ENCODE results near the gene RSRC2. TPM values are rescaled to one million over a fixed set of nuclear protein-coding genes. Genes with fewer than 3 reads are reported as not detected.
"Not testable (repeated sequence)": the region's sequence is repeated elsewhere in the genome, so short reads cannot be mapped to it uniquely, and the experiment has no call there.

RSRC2 gene
- polyA plus RNA-seq, 3 donors = 25.1 to 42.0 (median 40.5) TPM

DNA sequence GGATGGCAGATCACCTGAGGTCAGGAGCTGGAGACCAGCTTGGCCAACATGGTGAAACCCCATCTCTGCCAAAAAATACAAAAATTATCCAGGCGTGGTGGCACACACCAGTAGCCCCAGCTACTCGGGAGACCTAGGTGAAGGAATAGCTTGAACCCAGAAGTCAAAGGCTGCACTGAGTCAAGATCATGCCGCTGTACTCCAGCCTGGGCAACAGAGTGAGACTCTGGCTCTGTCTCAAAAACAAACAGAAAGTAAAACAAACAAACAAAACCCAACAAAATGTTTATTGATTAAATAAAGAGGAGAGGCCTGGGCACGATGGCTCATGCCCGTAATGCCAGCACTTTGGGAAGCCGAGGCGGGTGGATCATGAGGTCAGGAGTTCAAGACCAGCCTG, 31.5 kb downstream of the RSRC2 start:
- no peak overlapping the region for H3K27ac ChIP-seq (ENCODE audit: low read depth, low read length)
- WGBS, 3 donors = 91 to 95% (median 92%) methylated on average over 7 of the region's 7 CpGs

DNA sequence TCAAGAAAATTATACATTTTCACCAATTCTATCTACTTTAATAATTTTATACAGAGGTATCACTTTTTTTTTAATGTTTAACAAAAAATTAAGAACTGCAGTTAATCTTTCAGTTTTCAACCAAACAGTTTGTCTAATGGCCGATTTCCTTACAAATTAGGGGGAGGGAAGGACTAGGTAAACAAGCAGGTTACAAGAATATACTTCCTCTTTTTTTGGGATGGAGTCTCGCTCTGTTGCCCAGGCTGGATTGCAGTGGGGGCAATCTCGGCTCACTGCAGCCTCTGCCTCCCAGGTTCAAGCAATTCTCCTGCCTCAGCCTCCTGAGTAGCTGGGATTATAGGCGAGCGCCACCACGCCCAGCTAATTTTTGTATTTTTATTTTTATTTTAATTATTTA, 33.5 kb downstream of the RSRC2 start:
- WGBS, 3 donors = 77 to 85% (median 78%) methylated on average over 6 of the region's 6 CpGs
- H3K27ac ChIP-seq (ENCODE audit: low read depth, low read length) = not testable (repeated sequence)

DNA sequence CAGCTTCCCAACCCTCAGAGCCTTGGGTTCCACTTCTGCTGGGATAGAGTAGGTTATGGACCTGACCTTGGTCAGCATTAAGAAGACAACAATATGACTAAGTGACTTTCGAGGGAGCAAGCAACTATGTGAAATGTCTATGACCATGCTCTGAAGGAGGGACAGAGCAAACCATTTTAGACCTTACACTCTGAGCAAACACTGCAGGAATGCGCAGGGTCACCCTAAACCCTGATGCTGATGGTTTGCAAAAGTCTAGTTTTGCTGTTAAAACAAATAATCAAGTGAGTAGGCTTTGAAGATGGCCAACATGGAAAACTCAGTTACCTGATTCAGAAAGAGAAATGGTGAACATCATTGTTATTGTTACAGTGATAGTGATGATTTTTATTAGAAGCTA, 34.7 kb downstream of the RSRC2 start:
- 85 to 100% (median 98%) methylated on average over 2 of the region's 2 CpGs for WGBS, 3 donors
- H3K27ac ChIP-seq (ENCODE audit: low read depth, low read length) = no peak overlapping the region

DNA sequence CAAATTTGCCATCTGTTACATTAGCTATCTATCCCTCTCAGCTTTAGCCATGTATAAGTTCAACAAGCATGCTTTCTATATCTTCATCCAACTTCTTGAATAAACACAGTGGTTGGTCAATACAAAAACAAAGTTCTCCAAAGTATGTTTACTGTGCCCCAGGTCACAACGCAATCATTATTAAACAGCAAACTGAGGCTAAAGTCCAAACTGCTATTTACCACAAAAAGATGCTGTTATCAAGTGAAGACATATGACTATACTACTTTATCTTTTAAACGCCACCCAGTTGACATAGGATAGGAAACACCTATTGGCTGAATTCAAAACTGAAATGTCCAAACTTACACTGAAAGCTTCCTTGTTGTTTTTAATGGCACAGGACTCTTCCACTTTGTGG, 37.7 kb downstream of the RSRC2 start:
- 49 to 96% (median 90%) methylated on average over 2 of the region's 2 CpGs for WGBS, 3 donors

DNA sequence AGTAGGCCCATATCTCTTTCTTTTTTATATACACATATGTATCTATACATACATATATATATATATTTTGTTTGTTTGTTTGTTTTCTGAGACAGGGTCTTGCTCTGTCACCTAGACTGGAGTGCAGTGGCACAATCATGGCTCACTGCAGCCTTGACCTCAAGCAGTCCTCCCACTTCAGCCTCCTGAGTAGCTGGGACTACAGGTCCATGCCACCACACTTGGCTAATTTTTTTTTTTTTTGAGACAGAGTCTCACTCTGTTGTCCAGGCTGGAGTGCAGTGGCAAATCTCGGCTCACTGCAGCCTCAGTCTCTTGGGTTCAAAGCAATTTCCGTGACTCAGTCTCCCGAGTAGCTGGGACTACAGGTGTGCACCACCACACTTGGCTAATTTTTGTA, 38.9 kb downstream of the RSRC2 start:
- WGBS, 3 donors = 93 to 100% (median 98%) methylated on average over 3 of the region's 3 CpGs
- H3K27ac ChIP-seq (ENCODE audit: low read depth, low read length) = not testable (repeated sequence)

More for the DNA sequence above, 37.7 kb downstream of the RSRC2 start:
- no peak overlapping the region for H3K27ac ChIP-seq (ENCODE audit: low read depth, low read length)

DNA sequence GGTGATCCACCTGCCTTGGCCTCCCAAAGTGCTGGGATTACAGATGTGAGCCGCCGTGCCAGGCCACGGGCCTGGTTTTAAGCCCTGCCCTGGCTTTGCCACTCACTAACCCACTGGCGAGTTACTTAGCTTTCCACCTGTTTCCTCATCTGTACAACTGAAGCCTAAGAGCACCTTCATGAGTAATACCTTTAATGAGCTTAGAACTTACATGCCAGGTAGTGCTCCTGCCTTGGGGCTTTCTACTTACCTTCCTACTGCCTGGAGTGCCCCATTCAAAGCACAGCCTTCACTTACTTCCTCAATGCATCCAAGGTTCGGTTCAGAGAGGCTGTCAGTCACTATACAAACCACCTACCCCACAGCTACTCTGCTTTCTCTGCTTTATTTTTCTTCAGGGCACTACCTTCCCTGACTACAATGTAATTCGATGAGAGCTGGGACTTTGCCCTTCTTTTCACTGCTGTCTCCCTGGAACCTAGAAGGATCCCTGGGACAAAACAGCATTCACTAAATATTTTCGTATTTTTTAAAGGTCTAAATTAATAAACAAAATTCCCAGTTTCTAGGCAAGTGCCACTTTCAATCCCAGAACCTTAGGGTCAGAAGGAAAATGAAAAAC, 39.8 kb downstream of the RSRC2 start:
- no peak overlapping the region for H3K27ac ChIP-seq (ENCODE audit: low read depth, low read length)
- 95 to 97% (median 97%) methylated on average over 7 of the region's 7 CpGs for WGBS, 3 donors

DNA sequence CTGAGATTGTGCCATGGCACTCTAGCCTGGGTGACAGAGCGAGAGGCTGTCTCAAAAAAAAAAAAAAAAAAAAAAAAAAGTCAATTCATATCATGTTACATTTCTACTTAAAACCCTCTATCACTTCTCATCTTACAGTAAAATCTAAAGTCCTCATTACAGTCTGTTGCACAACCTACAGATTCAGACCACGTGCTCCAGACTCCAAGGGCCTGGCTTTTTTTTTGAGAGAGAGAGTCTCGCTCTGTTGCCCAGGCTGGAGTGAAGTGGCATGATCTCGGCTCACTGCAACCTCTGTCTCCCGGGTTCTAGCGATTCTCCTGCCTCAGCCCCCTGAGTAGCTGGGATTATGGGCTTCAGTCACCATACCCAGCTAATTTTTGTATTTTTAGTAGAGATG, 40.4 kb downstream of the RSRC2 start:
- WGBS, 3 donors = 92 to 96% (median 96%) methylated on average over 6 of the region's 6 CpGs
- H3K27ac ChIP-seq (ENCODE audit: low read depth, low read length) = not testable (repeated sequence)

DNA sequence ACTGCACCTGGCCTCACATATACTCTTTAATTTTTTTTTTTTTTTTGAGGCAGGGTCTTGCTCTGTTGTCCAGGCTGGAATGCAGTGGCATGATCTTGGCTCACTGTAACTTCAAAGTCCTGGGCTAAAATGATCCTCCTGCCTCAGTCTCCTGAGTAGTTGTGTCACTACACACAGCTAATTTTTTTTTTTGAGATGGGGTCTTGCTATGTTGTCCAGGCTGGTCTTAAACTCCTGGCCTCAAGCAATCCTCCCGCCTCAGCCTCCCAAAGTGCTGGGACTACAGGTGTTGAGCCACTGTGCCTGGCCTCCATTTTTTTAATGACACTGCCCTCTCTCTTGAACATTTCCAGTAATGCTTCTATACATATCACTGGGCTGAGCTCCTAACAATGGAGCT, 42.4 kb downstream of the RSRC2 start:
- WGBS, 3 donors = 89 to 100% (median 100%) methylated on average over 1 of the region's 1 CpG
- H3K27ac ChIP-seq (ENCODE audit: low read depth, low read length) = not testable (repeated sequence)

DNA sequence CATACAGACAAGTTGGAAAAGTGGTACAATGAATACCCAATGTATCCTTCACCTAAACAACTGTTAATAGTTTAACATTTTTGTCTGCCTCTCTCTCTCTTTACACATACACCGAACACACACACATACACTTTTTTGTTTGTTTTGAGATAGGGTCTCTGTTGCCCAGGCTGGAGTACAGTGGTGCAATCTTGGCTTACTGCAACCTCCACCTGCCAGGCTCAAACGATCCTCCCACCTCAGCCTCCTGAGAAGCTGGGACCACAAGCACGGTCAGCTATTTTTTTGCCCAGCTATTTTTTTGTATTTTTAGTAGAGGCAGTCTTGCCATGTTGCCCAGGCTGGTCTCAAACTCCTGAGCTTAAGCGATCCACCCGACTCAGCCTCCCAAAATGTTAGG, 42.8 kb downstream of the RSRC2 start:
- WGBS, 3 donors = 70 to 94% (median 94%) methylated on average over 5 of the region's 5 CpGs
- no peak overlapping the region for H3K27ac ChIP-seq (ENCODE audit: low read depth, low read length)

DNA sequence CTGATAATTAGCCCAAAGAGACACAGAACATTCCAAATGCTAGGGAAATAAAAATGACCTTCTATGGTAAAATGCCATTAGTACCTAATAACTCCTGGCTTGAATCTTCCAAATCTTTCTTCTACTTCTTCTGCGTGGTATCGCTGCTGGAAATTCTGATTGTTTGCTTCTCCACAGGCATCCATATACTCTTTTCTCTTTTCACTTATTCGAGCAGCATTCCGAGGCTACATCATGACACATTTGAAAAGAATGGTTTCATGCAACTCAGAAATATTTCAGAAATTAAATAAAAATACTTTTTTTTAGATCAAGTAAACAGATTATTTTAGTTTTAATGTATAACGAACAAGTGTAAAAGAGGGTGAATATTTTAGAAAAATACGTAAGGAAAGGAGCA, 44.9 kb downstream of the RSRC2 start:
- 95 to 97% (median 96%) methylated on average over 6 of the region's 6 CpGs for WGBS, 3 donors
- H3K27ac ChIP-seq (ENCODE audit: low read depth, low read length) = no peak overlapping the region

DNA sequence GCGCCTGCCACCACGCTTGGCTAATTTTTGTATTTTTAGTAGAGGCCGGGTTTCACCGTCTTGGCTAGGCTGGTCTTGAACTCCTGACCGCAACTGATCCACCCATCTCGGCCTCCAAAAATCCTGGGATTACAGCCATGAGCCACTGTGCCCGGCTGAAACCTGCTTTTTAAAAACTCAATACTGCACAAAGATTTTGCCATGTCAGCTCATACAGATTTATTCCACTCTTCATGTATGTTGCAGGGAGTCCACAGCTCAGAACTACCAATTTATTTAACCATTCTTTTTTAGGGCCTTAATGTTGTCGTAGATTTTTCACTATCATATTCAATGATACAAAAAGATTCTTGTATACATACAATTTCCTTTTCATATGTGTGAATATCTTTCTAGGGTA, 46.0 kb downstream of the RSRC2 start:
- H3K27ac ChIP-seq (ENCODE audit: low read depth, low read length) = no peak overlapping the region
- 97 to 98% (median 97%) methylated on average over 8 of the region's 8 CpGs for WGBS, 3 donors

DNA sequence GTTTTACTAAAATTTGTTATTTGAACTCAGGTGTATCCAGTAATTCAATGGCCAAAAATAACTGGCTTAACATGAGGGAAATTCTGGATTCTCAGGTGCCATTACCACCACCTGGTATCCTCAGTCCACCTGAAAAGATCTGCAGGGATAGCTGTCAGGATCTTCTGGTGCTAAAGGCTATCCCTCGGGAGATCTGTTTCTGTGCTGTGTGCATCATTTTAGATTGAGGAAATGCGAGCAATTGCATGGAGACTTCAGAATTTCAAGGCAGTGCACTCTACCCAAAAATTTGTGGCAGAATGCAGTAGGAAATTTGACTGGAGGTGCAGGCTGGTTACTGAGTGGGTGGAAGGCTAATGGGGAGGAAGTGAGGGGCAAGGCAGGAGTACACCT, 52.4 kb downstream of the RSRC2 start:
- no peak overlapping the region for H3K27ac ChIP-seq (ENCODE audit: low read depth, low read length)
- WGBS, 3 donors = 89 to 92% (median 91%) methylated on average over 2 of the region's 2 CpGs

DNA sequence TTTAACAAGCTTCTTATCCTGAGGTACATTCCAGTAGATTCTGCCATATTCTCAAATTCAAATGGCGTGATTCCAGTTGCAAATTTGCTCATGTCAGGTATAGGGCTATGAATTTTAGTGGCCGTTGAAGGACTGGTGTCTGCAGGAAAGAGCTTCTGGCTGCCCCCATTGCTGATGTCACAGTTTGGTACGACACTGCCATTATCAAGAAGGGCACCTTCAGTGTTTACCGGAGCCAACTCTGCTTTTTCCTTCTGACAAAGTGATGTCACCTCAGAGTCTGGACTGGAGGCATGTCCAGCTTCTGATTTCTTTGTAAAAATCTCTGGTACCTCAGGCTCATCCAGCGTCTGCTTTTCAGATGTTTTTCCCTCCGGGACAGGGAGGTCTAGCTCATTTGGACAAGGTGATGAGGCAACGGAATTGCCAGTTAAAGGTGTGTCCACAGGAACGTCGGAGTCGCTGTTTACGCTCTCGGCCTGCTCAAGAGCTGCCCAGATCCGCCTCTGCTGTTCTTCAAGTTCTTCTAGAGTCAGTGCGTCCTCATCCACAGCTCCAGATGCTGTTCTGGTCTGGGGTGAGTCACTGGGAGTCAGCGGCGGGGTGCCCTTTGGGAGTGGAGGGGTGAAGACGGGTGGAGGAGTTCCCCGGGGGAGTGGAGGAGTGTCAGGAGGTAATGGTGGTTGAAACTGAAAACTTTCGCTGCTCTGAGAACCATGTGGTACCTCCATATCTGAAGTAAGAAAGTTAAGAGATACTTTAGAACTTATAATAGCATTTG, 53.0 kb downstream of the RSRC2 start:
- H3K27ac ChIP-seq (ENCODE audit: low read depth, low read length) = no peak overlapping the region

DNA sequence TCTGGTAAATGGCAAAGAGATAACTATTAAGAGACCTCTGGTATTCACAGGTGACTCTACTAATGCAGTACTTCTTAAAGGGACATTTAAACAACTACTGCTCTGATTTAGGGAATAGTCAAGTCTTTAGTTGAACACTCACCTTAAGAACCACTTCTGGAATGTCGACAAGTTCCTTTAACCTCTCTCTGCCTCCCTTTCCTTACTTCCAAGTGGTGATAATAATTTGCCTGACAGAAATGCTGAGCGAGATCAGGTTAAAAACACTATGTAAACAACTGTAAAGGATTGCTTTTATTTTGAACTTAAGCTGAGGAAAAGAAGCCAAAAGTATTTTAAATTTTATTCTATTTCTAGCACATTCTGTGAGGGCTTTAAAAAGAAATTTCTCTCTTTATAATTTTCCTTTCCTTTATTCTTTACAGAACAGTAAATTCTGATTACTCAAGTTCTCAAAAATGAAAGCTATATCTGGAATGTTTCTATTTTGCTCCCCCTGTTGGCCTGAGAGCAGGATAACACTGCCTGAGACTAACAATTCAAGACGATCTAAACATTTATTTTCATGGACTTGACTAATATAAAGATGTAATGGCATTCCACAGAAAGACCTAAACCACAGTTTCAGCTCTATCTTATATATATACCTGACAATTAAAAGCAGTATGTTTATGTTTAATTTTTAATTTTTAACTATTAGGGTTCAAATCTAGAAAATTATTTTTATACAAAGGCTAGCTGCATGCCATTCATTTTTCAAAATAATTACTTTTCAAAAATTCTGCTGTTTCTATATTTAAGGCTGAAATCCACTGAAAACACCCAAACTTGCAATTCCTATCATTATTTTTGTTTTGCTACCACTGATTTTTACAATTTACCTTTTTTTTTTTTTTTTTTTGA, 55.2 kb downstream of the RSRC2 start:
- 15 to 45% (median 42%) methylated on average over 3 of the region's 3 CpGs for WGBS, 3 donors
- H3K27ac ChIP-seq (ENCODE audit: low read depth, low read length) = no peak overlapping the region

More for the DNA sequence above, 53.0 kb downstream of the RSRC2 start:
- WGBS, 3 donors = 76 to 81% (median 76%) methylated on average over 19 of the region's 19 CpGs

DNA sequence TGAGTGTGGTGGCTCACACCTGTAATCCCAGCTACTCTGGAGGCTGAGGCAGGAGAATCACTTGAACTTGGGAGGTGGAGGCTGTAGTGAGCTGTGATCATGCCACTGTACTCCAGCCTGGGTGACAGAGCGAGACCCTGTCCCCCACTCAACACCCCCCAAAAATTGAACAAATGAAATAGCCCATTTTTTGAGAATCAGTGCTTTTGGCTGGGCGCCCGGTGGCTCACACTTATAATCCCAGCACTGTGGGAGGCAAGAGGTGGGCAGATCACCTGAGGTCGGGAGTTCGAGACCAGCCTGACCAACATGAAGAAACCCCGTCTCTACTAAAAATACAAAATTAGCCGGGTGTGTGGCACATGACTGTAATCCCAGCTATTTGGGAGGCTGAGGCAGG, 56.2 kb downstream of the RSRC2 start:
- H3K27ac ChIP-seq (ENCODE audit: low read depth, low read length) = not testable (repeated sequence)
- 94 to 98% (median 95%) methylated on average over 7 of the region's 7 CpGs for WGBS, 3 donors

DNA sequence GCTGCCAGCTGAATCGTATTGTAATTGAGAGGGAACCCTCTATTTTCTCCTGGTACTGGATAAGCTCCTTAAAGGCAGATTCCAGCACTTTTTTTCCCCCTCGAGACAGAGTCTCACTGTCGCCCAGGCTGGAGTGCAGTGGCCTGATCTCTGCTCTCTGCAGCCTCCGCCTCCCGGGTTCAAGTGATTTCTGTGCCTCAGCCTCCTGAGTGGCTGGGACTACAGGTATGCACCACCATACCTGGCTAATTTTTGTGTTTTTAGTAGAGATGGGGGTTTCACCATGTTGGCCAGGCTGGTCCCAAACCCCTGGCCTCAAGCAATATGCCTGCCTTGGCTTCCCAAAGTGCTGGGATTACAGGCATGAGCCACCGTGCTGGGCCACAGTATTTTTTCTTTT, 56.9 kb downstream of the RSRC2 start:
- WGBS, 3 donors = 86 to 90% (median 86%) methylated on average over 6 of the region's 6 CpGs

DNA sequence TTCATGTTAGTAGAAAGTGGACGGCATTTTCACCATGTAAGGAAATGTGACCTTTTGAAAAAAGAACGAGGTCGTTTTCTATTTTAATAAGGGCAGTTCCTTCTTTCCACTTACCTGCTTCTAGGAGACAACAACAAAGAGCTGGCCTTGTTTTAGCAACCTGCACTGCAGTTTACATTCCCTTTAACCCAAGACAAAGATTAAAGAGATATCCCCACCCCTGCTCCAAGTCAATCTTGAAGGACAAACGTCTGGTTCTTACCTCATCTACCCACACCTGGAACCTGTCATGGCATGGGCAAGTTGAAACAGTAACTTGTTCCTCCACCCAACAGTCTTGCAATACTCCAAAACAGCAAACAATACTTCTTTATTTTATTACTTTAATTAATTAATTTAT, 58.8 kb downstream of the RSRC2 start:
- H3K27ac ChIP-seq (ENCODE audit: low read depth, low read length) = no peak overlapping the region

More for the DNA sequence above, 56.9 kb downstream of the RSRC2 start:
- not testable (repeated sequence) for H3K27ac ChIP-seq (ENCODE audit: low read depth, low read length)

DNA sequence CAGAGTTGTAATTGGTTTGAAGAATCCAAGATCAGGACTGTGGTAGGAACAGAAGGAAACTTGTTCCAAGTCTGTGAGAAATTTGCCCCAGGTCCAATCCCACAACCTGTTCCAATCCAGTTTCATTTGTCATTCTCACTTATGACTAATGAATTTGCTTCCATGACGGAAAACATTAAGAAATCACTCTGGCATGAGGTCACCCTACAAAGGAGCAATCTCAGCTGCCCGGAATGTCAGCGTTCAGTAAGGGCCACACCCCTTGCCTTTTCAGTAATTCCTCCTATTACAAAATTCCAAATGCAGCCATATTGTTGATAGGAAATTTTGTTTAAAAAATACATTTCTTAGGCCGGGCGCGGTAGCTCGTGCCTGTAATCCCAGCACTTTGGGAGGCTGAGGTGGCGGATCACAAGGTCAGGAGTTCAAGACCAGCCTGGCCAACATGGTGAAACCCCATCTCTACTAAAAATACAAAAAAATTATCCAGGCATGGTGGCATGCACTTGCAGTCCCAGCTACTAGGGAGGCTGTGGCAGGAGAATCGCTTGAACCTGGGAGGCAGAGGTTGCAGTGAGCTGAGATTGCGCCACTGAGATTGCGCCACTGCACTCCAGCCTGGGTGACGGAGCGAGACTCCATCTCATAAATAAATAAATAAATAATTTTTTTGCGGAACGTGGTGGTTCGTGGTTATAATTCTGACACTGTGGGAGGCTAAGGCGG, 62.3 kb downstream of the RSRC2 start:
- 70 to 78% (median 78%) methylated on average over 17 of the region's 17 CpGs for WGBS, 3 donors

More for the DNA sequence above, 58.8 kb downstream of the RSRC2 start:
- 64 to 74% (median 69%) methylated on average over 4 of the region's 4 CpGs for WGBS, 3 donors

More for the DNA sequence above, 62.3 kb downstream of the RSRC2 start:
- H3K27ac ChIP-seq (ENCODE audit: low read depth, low read length) = not testable (repeated sequence)
